Activated T-cell treated with anti-CD3 and anti-CD28 coated beads, Interleukin-2, amount 50 U/mL, for 4 hours (primary cell): Measurements from ENCODE around the gene LHFPL2. TPM values are rescaled to one million over a fixed set of nuclear protein-coding genes. Genes with fewer than 3 reads are reported as not detected.

Experiments used
- ATAC-seq, 2 donors: fragments of 200-7000 bp; cut with Tn5 transposase; one replicate each; pipeline ENCODE4 v1.10.0; 2021
- DNase-seq: peaks from one replicate; pipeline ENCODE4 v3.0.0-alpha.2; 2020
- H3K27me3 Mint-ChIP-seq: one replicate; pipeline ENCODE4 v1.8.0; 2021; ENCODE audit warnings: low read depth, mixed read lengths
- H3K36me3 Mint-ChIP-seq: one replicate; pipeline ENCODE4 v1.8.0; 2022; ENCODE audit warnings: mixed read lengths; ENCODE audit not compliant: insufficient read depth
- H3K4me1 Mint-ChIP-seq: one replicate; pipeline ENCODE4 v1.8.0; 2021; ENCODE audit warnings: low read depth, mixed read lengths
- H3K4me3 Mint-ChIP-seq: one replicate; pipeline ENCODE4 v1.8.0; 2021; ENCODE audit warnings: mild to moderate bottlenecking, moderate library complexity, mixed read lengths
- H3K9me3 Mint-ChIP-seq: one replicate; pipeline ENCODE4 v1.8.0; 2021; ENCODE audit warnings: mixed read lengths
- total RNA-seq, 3 donors: library from RNA; stranded (reverse); gene quantifications; one replicate each; pipeline ENCODE4 v1.2.1, GENCODE V29; 2021

The LHFPL2 gene
- total RNA-seq, 3 donors from 2014 or later, result 0.22 to 0.69 (median 0.23) TPM

GRCh38 chr5:78497573-78498533 lies 150.7 kb downstream of the LHFPL2 start:
- H3K4me3 Mint-ChIP-seq, result no peak overlapping the region
- peaks cover 2% of the 10 kb centered on the region for H3K36me3 Mint-ChIP-seq
- ATAC-seq (no peak), DNase-seq (no peak)
- no peaks in the 10 kb centered on the region for H3K9me3 Mint-ChIP-seq
- H3K27me3 Mint-ChIP-seq, result peaks cover 44% of the 10 kb centered on the region
- H3K4me1 Mint-ChIP-seq, result no peaks in the 10 kb centered on the region

- Mint-ChIP-seq H3K27me3 (peaks cover 35% of the 10 kb centered on the region), H3K4me1 (no peaks in the 10 kb centered on the region), H3K4me3 (no peak overlapping the region), H3K36me3 (peaks cover 2% of the 10 kb centered on the region), H3K9me3 (no peaks in the 10 kb centered on the region)
- DNase-seq (no peak), ATAC-seq (no peak)
These were observed 152.2 kb downstream of the LHFPL2 start for GRCh38 chr5:78496373-78496772.

DNA sequence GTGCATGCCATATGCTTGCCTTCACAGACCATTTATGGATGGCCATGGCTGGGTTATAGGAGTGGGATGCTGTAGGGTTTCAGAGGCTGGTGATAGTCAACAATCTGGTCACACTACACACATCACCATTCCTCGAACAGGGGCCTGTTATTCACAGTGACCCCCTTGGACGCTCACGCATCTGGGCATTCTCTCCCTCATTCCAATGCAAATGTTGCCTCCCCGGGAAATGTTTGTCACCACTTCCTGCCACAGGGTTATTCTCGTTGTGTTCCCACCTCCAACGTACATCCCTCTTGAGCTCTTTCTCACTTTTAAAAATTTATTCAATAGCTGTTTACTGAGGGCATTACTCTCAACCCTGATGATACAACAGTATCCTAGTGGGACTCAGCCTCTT lies 152.8 kb downstream of the LHFPL2 start:
- Mint-ChIP-seq H3K27me3 (peaks cover 29% of the 10 kb centered on the region), H3K9me3 (no peaks in the 10 kb centered on the region), H3K4me3 (no peak overlapping the region), H3K4me1 (no peaks in the 10 kb centered on the region), H3K36me3 (peaks cover 2% of the 10 kb centered on the region)
- DNase-seq, result no peak
- no peak for ATAC-seq

- peak in 1 of 2 donors; percentile 25 for ATAC-seq
- Mint-ChIP-seq H3K4me1 (no peaks in the 10 kb centered on the region), H3K9me3 (no peaks in the 10 kb centered on the region), H3K27me3 (peaks cover 4% of the 10 kb centered on the region), H3K36me3 (peaks cover 7% of the 10 kb centered on the region), H3K4me3 (no peak overlapping the region)
- DNase-seq, result no peak
These were observed 155.9 kb downstream of the LHFPL2 start for GRCh38 chr5:78492650-78493049.

DNA sequence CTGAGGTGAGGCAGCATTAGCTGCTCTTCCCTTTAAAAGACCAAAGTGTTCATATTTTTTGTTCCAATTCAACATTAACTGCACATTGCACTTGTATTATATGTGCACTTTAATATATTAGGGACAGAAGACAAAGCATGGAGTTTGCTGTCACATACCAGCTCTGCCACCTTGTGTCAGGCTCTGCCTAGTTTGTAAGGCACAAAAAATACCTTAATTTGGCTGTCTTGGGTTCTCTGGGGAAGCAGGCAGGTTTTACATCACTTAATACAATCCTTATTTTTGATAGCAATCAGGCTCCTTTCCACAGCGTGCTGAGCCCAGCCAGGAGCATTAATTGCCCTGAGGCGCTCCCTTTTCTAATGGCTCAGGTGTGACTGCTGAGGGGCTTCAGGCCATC lies 156.3 kb downstream of the LHFPL2 start:
- Mint-ChIP-seq H3K9me3 (no peaks in the 10 kb centered on the region), H3K4me3 (no peak overlapping the region), H3K4me1 (no peaks in the 10 kb centered on the region), H3K36me3 (peaks cover 8% of the 10 kb centered on the region), H3K27me3 (peaks cover 4% of the 10 kb centered on the region)
- no peak for DNase-seq
- ATAC-seq, result no peak

GRCh38 chr5:78490709-78491485 lies 157.7 kb downstream of the LHFPL2 start:
- DNase-seq, result no peak
- Mint-ChIP-seq H3K9me3 (no peaks in the 10 kb centered on the region), H3K4me1 (no peaks in the 10 kb centered on the region), H3K36me3 (peaks cover 8% of the 10 kb centered on the region), H3K4me3 (no peak overlapping the region), H3K27me3 (no peaks in the 10 kb centered on the region)
- ATAC-seq, result no peak

DNA sequence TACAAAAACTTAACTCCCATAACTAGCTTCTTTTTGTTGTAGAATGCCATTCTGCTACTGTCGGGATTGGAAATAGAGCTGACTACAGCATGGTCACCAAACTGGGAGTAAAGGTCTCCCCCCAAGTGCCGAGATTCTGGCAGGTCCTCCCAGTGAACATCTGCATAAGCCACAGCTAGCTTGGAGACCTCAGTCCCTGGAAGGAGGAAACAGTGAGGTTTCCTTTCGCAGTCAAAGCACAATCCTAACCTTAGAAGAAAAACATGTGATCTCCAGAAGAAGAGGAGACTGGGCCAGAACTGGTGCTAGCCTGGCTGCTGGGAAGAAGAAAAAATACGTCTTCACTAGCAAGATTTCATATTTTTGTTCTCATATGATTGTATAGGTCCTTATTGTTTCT lies 160.7 kb downstream of the LHFPL2 start:
- Mint-ChIP-seq H3K9me3 (no peaks in the 10 kb centered on the region), H3K36me3 (peaks cover 8% of the 10 kb centered on the region), H3K4me1 (peaks cover 15% of the 10 kb centered on the region), H3K27me3 (no peaks in the 10 kb centered on the region), H3K4me3 (no peak overlapping the region)
- ATAC-seq (no peak), DNase-seq (no peak)

GRCh38 chr5:78486218-78486617 lies 162.4 kb downstream of the LHFPL2 start:
- peaks cover 17% of the 10 kb centered on the region for H3K4me1 Mint-ChIP-seq
- ATAC-seq (no peak), DNase-seq (no peak)
- H3K4me3 Mint-ChIP-seq, result no peak overlapping the region
- peaks cover 8% of the 10 kb centered on the region for H3K36me3 Mint-ChIP-seq
- H3K9me3 Mint-ChIP-seq, result no peaks in the 10 kb centered on the region
- H3K27me3 Mint-ChIP-seq, result no peaks in the 10 kb centered on the region

- no peaks in the 10 kb centered on the region for H3K9me3 Mint-ChIP-seq
- H3K4me3 Mint-ChIP-seq, result no peak overlapping the region
- DNase-seq (no peak), ATAC-seq (no peak)
- peaks cover 8% of the 10 kb centered on the region for H3K36me3 Mint-ChIP-seq
- H3K27me3 Mint-ChIP-seq, result no peaks in the 10 kb centered on the region
- peaks cover 17% of the 10 kb centered on the region for H3K4me1 Mint-ChIP-seq
These were observed 164.6 kb downstream of the LHFPL2 start for GRCh38 chr5:78483809-78484521.

DNA sequence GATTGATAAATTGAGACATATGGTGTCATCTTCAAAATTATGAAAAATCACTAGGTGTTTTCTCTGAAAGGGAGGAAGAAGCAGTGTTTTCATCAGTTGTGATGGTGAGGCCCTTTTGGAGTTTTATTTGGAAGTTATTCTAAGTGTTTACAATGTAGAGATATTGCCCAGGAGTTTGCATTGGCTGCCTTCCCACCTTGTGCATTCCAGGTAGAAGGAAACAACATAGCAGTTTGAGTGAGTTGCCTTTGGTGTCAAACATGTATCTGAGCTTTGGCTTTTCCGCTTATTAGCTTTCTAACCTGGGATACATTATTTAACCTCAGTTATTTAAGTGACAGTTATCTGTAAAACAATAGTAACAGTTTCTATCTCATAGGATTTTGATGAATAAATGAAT lies 165.6 kb downstream of the LHFPL2 start:
- H3K36me3 Mint-ChIP-seq, result peaks cover 4% of the 10 kb centered on the region
- DNase-seq (no peak), ATAC-seq (no peak)
- H3K27me3 Mint-ChIP-seq, result no peaks in the 10 kb centered on the region
- H3K9me3 Mint-ChIP-seq, result no peaks in the 10 kb centered on the region
- H3K4me3 Mint-ChIP-seq, result no peak overlapping the region
- peaks cover 17% of the 10 kb centered on the region for H3K4me1 Mint-ChIP-seq

- no peak overlapping the region for H3K4me3 Mint-ChIP-seq
- H3K36me3 Mint-ChIP-seq, result peaks cover 6% of the 10 kb centered on the region
These were observed 171.8 kb downstream of the LHFPL2 start for GRCh38 chr5:78476795-78477194.

DNA sequence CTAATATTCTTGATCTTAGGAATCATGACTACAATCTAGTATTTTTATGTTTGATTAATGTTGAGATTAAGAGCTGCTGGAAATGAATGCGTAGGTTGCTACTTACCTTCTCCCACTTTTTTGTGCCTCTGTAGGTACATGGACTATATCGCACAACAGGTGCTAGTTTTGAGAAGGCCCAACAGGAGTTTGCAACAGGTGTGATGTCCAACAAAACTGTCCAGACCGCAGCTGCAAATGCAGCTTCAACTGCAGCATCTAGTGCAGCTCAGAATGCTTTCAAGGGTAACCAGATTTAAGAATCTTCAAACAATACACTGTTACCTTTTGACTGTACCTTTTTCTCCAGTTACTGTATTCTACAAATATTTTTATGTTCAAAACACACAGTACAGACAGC lies 173.2 kb downstream of the LHFPL2 start:
- no peaks in the 10 kb centered on the region for H3K27me3 Mint-ChIP-seq
- DNase-seq, result no peak
- no peak overlapping the region for H3K4me3 Mint-ChIP-seq
- ATAC-seq, result no peak
- H3K36me3 Mint-ChIP-seq, result peaks cover 6% of the 10 kb centered on the region
- no peaks in the 10 kb centered on the region for H3K4me1 Mint-ChIP-seq
- no peaks in the 10 kb centered on the region for H3K9me3 Mint-ChIP-seq

More at GRCh38 chr5:78476795-78477194, 171.8 kb downstream of the LHFPL2 start:
- DNase-seq, result no peak
- Mint-ChIP-seq H3K9me3 (no peaks in the 10 kb centered on the region), H3K27me3 (no peaks in the 10 kb centered on the region), H3K4me1 (no peaks in the 10 kb centered on the region)
- no peak for ATAC-seq

GRCh38 chr5:78473751-78474150 lies 174.8 kb downstream of the LHFPL2 start:
- H3K4me3 Mint-ChIP-seq, result no peak overlapping the region
- DNase-seq, result no peak
- no peaks in the 10 kb centered on the region for H3K27me3 Mint-ChIP-seq
- H3K4me1 Mint-ChIP-seq, result no peaks in the 10 kb centered on the region
- ATAC-seq, result no peak
- H3K36me3 Mint-ChIP-seq, result peaks cover 6% of the 10 kb centered on the region
- no peaks in the 10 kb centered on the region for H3K9me3 Mint-ChIP-seq

DNA sequence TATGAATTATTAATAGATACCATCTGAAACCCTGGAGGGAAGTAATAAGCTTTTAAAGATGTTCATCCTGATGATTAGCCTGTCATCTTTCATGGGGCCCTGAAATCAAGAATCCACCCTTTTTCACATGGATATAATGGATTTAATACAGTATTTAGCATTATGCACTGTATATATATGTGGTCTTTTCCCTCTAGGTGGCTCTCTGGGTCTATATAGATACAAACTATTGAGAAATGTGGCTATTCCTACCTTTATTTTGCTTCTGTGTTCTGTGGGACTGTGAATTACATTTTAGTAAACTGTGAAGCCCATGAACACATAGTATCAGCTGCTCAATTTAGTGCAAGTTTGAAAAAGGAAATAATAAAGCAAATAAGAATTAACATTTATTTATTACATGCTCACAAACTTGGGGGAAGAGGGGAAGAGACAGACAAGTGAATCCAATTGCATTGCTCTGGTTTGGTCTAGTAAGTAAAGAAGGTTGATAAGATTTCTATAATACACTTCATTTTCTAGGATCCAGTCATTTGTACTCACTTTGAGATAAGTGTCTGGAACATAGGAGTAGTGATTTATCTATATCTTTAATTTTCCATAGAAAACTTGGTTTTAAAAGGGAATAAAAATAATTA lies 176.0 kb downstream of the LHFPL2 start:
- ATAC-seq, result no peak
- Mint-ChIP-seq H3K36me3 (peaks cover 6% of the 10 kb centered on the region), H3K27me3 (no peaks in the 10 kb centered on the region), H3K4me3 (no peak overlapping the region), H3K4me1 (no peaks in the 10 kb centered on the region), H3K9me3 (no peaks in the 10 kb centered on the region)
- no peak for DNase-seq
